Measurements from ENCODE around the gene CTDP1.

- TF ChIP-seq, protein P1, sequence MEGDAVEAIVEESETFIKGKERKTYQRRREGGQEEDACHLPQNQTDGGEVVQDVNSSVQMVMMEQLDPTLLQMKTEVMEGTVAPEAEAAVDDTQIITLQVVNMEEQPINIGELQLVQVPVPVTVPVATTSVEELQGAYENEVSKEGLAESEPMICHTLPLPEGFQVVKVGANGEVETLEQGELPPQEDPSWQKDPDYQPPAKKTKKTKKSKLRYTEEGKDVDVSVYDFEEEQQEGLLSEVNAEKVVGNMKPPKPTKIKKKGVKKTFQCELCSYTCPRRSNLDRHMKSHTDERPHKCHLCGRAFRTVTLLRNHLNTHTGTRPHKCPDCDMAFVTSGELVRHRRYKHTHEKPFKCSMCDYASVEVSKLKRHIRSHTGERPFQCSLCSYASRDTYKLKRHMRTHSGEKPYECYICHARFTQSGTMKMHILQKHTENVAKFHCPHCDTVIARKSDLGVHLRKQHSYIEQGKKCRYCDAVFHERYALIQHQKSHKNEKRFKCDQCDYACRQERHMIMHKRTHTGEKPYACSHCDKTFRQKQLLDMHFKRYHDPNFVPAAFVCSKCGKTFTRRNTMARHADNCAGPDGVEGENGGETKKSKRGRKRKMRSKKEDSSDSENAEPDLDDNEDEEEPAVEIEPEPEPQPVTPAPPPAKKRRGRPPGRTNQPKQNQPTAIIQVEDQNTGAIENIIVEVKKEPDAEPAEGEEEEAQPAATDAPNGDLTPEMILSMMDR (IDR thresholded peaks at IDR 0.05; ENCODE audit: low read length) = no peak
- TF ChIP-seq EZH2 (IDR thresholded peaks at IDR 0.05; ENCODE audit: borderline replicate concordance, low read length) = no peak
Measured at GRCh38 chr18:79772108-79772864, 92.7 kb downstream of the CTDP1 start.

Data from OCI-LY1 (cell line).